Measurements from ENCODE around the gene GREB1L.
"Not testable (repeated sequence)": the region's sequence is repeated elsewhere in the genome, so short reads cannot be mapped to it uniquely, and the experiment has no call there.

GREB1L gene

DNA sequence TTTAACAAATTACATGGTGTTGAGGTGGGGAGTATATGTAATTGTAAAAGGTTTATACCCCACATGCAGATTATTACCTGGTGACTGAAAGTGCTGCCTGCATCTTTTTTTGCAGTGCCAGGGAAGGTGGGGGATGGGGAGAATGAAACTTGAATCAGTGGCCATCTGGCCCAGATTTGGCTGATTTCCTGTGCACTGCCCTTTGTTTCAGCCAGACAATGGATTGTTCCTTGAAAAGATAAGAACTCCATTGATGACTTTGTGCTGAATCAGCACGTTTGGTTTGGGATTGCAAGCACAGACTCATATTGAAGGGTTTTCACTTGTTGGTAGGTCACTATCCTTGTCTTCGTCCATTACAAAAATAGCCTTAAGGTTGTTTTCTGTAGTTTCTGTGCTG, 20.9 kb downstream of the GREB1L start:
- peak; percentile 44 for DNase-seq (ENCODE audit: low spot score)

DNA sequence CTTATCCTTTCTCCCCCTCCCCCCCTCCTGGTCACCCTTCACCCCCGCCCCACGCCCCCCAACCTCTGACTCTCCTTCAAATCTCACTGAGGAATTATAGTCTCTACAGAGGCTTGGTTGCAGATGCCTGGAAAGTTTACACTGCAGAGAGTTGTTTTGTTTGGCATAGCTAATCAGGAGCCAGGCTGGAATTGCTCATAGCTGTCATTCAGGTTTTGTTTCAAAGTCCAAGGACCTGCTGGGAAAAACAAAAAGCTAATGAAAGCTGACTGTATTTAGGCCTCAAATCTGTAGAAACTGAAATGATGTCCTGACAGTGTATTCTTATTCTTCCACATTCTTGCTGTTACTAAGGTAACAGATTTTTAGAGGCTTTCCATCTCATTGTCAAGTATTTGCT, 22.6 kb downstream of the GREB1L start:
- DNase-seq (ENCODE audit: low spot score), result no peak

DNA sequence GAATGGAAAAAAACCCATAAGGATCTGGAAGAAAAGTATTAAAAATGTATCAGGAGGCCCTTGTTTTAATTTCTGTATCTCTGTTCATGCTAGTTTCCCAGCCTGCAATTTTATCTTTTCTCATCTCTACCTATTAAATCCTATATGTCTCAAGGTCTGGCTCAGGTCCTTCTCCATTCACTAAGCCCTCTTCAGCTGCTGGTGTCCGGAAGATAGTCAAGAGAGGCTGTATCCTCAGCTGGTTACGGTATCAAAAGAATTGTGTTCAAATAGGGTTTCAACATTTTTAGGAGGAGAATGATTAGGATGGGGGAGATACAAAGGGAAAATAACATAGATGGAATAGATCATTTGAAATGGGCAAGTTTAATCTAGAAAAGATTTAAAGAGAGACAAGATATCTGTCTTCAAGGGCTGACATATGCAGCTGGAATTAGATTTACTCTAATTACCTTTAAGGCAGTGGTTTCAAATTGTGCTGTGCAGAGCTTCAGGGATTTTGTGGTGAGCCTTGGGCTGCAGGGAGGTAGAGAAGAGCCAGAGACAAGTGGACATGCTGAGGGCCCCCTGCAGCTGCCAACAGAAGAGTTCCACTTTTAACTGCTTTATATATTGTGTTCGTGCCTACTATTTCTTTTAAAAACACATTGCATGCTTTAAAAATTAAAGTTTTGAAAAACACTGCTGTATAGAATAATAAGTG, 24.1 kb downstream of the GREB1L start:
- DNase-seq (ENCODE audit: low spot score), result peak; percentile 94

DNA sequence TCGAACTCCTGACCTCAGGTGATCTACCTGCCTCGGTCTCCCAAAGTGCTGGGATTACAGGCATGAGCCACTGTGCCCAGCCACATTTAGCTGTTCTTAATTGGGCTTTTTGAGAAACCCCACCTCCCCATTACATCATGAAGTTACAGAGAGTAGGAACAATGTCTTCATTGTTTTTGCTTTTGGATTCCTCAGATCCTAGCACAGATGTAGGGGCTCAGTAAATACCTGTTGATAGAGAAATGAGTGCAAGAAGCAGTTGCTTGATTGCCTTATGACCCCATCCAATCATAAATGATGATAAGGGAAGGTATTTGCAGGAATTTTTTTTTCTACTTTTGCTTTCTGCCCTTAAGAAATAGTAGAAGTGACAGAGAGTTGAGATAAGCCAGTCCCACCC, 25.4 kb downstream of the GREB1L start:
- DNase-seq (ENCODE audit: low spot score), result no peak

DNA sequence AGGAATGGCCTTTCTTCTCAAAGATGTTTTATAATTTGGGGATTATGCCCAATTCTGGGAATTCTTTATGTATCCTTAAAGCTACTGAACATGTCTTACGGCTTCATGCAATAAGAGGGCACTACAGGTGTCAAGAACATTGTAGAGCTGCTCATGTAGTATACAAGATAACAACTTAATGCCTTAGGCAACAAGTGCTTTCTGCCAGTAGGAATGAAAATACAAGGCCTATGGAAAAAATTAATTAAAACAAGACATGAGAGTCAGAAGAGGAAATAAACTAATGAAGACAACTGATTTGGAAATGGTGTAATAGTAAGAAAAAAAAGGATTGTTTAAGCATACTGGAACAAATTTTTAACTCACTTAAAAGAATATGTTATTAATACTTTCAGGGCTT, 27.3 kb downstream of the GREB1L start:
- no peak for DNase-seq (ENCODE audit: low spot score)

DNA sequence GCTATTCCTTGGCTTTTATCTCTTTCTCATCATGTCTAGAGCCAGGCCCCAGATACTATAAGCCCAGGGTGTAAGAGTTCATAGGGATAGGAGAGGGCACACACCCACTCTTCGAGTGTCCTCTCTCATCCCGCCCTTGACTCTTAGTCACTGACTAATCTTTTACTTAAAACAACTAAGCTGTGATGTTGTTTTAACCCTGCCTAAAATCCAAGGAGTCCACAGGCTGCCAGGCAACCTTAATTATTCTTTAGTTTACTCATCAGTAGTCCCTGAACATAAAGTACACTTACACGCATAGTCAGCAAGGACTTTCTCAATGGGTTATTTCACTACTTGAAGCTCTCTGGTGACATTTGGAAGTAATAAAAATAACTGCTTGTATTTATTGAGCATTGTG, 28.4 kb downstream of the GREB1L start:
- DNase-seq (ENCODE audit: low spot score), result no peak

DNA sequence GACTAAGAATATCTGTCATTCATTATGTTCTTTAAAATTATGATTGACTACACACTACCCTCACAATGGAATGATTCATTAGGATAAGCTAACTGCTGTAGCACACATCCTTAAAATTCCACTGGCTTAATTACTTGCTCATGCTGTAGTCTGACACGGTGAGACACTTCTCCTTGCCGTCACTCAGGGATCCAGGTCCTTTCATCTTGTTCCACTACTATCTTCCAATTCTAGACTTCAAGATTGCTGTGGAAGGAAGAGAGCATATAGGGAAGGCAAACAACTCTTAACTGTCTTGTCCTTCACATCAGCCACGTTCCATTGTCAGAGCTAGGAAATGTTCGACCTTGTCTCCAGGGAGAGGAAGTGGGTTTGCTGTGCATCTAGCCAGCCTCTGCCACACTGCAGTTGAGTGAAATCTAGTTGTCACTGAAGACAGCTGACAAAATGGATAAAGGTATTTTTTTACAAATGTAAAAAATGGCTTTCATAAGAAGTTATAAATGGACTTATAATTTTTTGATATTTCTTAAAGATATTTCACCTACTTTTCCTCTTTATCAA, 30.1 kb downstream of the GREB1L start:
- no peak for DNase-seq (ENCODE audit: low spot score)

DNA sequence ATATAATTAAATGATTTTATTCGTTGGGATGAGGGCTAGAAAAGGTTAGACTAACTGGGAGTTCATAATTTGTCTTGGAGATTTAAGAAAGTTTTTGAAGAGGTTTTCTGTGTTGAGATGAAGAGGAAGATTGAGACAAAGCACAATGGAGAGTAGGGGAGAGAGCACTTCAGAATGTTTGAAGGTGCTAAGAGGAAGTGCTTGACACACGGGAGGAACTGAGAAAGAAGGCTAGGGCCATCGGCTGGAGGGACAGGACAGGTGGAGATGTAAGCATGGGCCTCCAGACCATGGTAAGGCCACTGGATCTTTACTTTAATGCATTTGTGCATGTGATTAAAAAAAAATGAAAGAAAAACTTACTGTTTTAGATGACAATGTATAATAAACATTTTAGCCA, 31.5 kb downstream of the GREB1L start:
- no peak for DNase-seq (ENCODE audit: low spot score)

DNA sequence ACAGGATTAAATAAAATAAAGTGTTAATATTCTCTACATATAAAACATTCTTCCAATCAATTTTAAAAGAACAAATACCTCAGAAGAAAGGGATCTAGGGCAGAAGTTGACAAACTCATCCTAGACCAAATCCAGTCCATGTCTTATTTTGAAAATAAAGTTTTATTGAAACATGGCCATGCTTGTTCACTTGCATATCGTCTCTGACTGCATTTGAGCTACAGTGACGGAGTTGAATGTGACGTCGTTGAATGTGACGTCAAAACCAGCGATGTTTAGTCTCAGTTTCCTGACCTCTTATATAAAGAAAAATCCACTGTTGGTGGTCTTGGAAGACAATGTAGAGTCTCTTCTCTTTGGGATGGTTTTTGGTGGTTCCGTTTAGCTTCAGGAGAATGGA, 33.6 kb downstream of the GREB1L start:
- DNase-seq (ENCODE audit: low spot score), result no peak

DNA sequence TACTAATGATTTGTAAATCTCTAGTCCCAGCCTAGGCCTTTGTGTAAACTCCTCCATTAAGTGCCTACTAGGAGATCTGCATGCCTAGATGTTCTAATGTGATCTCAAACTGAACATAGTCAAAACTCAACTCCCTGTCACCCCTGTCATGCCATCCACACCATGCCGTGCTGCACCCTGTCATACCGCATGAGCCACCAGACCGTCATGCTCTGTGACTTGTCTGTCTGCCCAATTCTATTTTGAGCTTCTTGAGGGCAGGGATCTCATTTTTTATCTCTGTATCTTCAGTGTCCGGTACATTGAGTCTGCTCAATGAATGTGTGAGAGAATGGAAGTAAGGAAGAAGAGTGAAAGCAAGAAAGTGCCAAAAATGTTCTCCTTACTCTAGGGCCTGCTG, 35.5 kb downstream of the GREB1L start:
- DNase-seq (ENCODE audit: low spot score), result no peak

DNA sequence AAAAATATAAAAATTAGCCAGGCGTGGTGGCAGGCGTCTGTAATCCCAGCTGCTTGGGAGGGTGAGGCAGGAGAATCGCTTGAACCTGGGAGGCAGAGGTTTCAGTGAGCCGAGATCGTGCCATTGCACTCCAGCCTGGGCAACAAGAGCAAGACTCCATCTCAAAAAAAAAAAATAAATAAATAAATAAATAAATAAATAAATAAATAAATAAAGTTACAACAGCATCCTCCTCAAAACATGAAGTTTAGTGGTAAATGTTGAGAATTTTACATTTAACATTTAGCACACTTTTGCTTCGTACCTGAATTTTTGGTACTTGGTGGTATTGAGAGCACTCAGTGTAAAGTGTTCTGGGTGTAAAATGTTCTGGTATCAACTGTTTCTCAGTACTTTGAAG, 36.2 kb downstream of the GREB1L start:
- DNase-seq (ENCODE audit: low spot score), result not testable (repeated sequence)

DNA sequence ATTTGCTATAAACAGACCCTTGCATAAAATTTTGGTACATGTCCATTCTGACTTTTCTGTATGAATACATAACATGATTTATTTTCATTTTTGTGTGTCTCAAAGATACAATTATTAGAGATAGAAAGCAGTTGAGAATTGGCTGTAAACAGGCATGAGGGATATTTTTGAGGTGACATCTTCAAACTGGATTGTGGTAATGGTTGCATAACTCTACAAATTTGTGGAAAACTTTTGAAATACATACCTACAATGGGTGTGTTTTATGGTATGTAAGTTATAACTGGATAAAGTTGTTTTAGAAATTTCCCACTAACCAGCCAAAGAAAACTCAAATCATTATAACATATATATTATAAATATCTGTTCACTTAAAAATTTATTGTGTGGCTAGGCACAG, 39.6 kb downstream of the GREB1L start:
- no peak for DNase-seq (ENCODE audit: low spot score)

DNA sequence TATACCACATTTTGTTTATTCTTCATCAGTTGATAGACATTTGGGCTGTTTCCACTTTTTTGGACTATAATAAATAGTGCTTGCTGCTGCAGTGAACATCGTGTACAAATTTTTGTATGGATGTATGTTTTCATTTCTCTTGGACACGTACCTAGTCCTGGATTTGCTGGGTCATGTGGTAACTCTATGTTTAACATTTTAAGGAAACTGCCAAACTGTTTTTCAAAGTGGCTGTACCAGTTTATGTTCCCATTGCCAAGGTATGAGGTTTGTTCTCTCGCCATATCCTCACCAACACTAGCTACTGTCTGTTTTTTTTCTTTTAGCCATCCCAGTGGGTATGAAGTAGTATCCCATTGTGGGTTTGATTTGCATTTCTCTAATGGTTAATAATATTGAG, 42.5 kb downstream of the GREB1L start:
- no peak for DNase-seq (ENCODE audit: low spot score)

DNA sequence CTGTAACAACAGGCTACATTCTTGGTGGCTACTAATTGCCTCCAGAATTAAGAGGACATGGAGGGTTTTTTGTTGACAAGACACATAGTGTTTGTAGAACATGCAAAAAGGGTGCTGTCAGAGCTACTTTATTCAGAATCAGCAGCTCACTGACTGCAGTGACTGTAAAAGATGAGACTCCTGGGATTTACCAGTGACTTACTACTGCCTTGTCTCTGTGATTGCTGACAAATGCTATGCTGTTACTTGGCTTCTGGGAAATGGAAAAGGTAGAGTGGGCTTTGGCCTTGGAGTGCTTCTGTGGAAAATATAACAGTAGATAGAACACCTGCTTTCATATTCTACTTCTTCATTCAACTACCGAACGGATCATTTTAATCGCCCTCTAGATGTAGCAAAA, 47.8 kb downstream of the GREB1L start:
- DNase-seq (ENCODE audit: low spot score), result no peak

DNA sequence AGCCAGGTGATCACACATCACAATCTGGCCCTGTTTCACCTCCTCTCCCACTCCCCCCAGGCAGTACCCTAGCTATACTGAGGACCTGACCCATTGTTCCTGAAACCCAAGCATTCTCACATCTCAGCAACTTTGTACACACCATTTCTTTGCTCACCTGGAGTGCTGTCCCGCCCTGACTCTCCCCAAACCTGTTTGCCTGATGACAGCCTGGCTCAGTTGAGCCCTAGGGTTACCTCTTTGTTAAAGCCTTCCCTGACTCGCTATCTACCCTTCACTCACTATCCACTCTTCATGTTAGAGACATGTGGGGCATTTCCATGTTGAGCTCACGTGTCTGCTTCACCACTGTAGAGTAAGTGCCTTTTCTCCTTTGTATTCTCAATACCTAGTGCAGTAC, 49.1 kb downstream of the GREB1L start:
- no peak for DNase-seq (ENCODE audit: low spot score)

DNA sequence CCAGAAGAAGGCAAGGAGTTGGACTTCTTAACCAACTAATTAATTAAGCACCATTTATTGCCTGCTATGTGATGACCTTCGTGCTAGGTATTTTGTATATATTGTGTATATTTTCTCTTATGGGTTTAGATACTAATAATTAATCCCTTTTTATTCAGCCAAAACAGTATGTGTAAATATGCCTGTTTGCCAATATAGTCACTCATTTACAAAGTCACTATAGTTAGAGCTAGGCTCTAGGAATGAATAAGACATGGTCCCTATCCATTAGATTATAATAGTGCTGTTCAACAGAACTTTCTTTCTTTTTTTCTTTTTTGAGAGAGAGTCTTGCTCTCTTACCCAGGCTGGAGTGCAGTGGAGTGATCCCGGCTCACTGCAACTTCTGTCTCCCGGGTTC, 51.4 kb downstream of the GREB1L start:
- no peak for DNase-seq (ENCODE audit: low spot score)

DNA sequence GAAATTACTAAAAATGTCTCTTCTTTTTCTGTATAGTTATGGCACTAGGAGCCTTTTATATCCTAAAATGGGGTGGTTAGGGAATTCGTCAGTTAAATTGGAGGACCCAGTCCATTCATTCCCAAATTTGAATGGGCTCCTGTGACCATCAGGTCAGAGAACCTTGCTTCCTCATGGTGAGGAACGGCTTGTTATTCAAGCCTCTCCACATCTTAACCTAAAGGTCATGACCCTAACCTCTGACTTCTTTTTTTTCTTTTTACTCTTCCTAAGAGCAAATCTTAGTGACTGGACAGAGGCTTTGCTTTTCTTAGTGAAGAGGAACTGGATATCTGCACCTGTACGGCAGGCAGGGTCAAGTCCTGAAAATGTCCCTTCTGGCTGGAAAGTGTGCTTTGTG, 53.1 kb downstream of the GREB1L start:
- no peak for DNase-seq (ENCODE audit: low spot score)

DNA sequence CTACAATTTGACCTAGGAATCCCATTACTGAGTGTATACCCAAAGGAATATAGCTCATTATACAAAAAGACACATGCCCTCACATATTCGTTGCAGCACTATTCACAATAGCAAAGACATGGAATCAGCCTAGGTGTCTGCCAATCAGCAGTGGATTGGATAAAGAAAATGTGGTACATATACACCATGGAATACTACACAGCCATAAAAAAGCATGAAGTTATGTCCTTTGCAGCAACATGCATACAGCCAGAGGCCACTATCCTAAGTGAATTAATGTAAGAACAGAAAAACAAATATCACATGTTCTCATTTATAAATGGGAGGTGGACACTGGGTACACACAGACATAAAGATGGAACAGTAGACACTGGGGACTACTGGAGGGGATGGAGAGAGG, 54.0 kb downstream of the GREB1L start:
- DNase-seq (ENCODE audit: low spot score), result no peak

DNA sequence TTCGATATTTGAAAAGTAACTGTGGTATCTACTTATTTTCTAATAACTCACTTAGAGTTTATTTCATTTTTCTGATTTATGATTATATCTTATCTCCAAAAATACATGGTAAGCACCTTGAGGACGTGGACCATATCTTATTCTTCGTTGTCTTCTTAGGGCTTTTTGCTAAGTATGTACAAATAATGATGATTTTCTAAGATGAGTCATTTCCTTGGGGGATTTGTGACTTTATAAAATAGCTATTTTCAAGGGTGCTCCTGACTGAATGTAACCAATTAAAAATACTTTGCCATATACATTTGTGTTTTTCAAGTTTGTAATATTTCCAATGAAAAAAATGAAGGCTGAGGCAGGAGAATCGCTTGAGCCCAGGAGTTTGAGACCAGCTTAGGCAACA, 56.3 kb downstream of the GREB1L start:
- no peak for DNase-seq (ENCODE audit: low spot score)

DNA sequence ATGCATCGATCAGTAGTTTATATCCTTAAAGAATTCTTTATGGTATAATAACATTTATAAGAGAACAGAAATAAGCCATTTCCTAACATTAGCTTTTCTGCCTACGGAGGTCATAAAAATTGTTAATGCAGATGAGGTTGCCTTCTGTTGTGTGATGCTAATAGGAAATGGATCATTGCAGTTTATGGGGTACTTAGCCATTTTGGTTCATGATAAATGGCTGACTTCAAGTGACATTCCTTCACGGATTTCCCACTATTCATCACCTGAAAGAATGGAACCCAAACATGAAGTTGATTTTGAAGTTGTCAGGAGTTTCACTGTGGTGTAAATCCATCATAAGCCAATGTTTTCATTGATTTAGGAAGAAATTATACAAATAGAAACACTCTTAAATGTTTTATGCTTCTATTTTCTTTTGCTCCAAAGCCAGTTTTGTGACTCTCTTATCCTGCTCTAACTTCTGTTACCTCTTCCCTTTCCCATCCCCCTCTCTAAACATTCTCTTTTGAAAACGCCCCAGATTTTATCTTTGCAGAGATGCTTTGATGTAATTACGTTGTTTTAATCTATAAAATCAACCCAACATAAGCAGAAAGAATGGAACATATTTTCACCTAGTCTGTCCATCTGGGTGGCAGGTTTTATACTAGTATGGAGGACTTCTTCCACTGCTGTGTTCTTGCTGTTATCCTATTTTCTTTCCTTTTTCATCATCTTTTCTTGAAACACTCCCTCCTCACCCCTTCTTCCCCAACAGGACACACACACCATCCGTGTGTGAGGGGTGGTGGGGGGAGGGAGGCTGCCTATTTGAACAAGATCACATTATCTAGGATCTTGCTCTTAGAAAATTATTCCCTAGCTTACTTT, 58.2 kb downstream of the GREB1L start:
- peak; percentile 54 for DNase-seq (ENCODE audit: low spot score)

DNA sequence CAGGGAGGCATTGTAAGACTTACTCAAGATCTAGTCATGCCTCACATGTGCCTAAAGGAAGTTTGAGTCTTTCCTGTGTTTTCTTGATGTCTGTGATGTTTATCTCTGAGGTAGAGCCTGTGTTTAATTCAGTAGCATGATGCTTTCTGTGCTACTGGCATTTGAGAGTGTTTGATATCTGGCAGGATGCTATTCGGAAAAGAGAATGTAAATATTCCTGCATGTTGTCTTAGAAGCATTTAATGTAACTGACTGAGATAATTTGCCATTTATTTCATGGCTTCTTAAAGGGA, 58.8 kb downstream of the GREB1L start:
- DNase-seq (ENCODE audit: low spot score), result no peak

DNA sequence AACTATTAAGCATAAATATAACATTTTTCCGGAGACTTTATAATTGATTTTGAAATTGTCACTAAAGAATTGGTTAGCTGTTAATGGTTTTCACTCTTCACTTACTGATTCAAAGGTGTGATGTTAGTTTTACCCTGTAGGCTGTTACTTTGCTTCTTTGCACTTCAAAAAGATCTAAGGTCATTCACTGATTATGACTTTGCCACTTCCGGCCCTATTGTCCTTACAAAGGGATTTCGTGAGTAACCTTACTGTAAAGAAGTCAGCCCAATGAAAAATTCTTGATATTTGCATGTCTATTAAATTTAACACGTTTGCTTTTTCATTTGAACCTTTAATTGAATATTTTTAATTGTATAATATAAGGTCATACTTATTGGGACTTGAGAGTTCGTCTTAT, 61.4 kb downstream of the GREB1L start:
- DNase-seq (ENCODE audit: low spot score), result no peak

DNA sequence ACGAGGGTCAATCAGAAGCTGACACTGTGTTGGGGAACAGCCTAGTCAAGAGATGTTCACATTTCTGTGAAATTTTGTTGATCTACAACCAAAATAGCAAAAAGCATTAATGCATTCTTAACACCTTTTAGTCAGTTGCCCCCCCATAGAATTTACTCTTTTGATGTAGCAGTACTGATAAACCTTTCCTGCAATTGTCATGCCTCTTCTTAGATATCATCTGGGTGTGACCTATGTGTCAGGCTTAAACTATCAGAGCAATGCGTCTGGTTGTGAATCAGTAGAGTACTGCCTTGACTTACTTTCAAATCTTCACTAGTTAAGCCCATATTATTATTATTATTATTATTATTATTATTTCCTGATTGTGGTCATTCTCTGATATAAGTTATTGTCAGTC, 61.9 kb downstream of the GREB1L start:
- no peak for DNase-seq (ENCODE audit: low spot score)
